Measurements from ENCODE around the gene PPFIBP2.

DNA sequence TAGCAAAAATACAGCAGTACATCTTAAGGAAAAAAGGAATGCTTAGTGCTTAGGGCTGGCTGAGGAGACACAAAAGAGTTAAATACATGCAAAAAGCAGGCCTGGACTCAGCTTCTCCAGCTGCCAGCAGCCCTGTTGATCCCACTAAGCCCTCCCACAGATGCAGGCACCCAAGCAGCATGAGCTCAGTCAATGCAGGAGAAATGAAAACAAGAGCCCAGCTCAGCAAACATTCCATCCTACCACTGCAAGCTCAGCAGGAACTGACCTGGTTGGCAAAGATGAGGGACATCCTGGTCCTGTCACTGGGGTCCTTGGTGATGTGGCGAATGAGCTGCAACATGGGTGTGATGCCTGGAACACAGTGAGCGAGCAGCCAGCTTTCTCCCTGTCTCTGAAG, 153.7 kb downstream of the PPFIBP2 start:
- TF ChIP-seq POLR2A (IDR thresholded peaks at IDR 0.05) = no peak
- TF ChIP-seq, protein P1, sequence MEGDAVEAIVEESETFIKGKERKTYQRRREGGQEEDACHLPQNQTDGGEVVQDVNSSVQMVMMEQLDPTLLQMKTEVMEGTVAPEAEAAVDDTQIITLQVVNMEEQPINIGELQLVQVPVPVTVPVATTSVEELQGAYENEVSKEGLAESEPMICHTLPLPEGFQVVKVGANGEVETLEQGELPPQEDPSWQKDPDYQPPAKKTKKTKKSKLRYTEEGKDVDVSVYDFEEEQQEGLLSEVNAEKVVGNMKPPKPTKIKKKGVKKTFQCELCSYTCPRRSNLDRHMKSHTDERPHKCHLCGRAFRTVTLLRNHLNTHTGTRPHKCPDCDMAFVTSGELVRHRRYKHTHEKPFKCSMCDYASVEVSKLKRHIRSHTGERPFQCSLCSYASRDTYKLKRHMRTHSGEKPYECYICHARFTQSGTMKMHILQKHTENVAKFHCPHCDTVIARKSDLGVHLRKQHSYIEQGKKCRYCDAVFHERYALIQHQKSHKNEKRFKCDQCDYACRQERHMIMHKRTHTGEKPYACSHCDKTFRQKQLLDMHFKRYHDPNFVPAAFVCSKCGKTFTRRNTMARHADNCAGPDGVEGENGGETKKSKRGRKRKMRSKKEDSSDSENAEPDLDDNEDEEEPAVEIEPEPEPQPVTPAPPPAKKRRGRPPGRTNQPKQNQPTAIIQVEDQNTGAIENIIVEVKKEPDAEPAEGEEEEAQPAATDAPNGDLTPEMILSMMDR (IDR thresholded peaks at IDR 0.05) = no peak
- TF ChIP-seq POLR2AphosphoS5 (IDR thresholded peaks at IDR 0.05) = no peak
